ENCODE data around the gene ARHGEF17.

GRCh38 chr11:73324665-73325035 is 16.6 kb downstream of the ARHGEF17 start:
- TF ChIP-seq TAF1 (conservative IDR thresholded peaks at IDR 0.05) (no peak), CTCF (IDR thresholded peaks at IDR 0.05; ENCODE audit: low read depth, low read length, missing input control) (no peak), EGR1 (IDR thresholded peaks at IDR 0.05; ENCODE audit: low read depth in 2 of 2) (no peak), YY1 (IDR thresholded peaks at IDR 0.05) (no peak), SP1 (IDR thresholded peaks at IDR 0.05) (no peak)

All from liver (tissue), 3 donors.